ENCODE data around the gene ARID5A. TPM values are rescaled to one million over a fixed set of nuclear protein-coding genes. Genes with fewer than 3 reads are reported as not detected.

The ARID5A gene
- polyA plus RNA-seq, 1 donor: 3.1 TPM

- DNase-seq: no peak
Measured at GRCh38 chr2:96526615-96527285, 9.8 kb upstream of the ARID5A start.

- DNase-seq: no peak
Measured at GRCh38 chr2:96527286-96528005, 9.1 kb upstream of the ARID5A start.

GRCh38 chr2:96528006-96528699, 8.4 kb upstream of the ARID5A start:
- no peak for DNase-seq

GRCh38 chr2:96528700-96529375, 7.7 kb upstream of the ARID5A start:
- no peak for DNase-seq

GRCh38 chr2:96529376-96530143, 7.0 kb upstream of the ARID5A start:
- DNase-seq: no peak

GRCh38 chr2:96530144-96530430, 6.5 kb upstream of the ARID5A start:
- no peak for DNase-seq

- DNase-seq: no peak
Measured at GRCh38 chr2:96530474-96531357, 5.8 kb upstream of the ARID5A start.

- DNase-seq: no peak
Measured at GRCh38 chr2:96531366-96531765, 5.2 kb upstream of the ARID5A start.

GRCh38 chr2:96531872-96532505, 4.6 kb upstream of the ARID5A start:
- peak; percentile 98 for DNase-seq

GRCh38 chr2:96532641-96533291, 3.8 kb upstream of the ARID5A start:
- DNase-seq: no peak

GRCh38 chr2:96533292-96534073, 3.1 kb upstream of the ARID5A start:
- DNase-seq: no peak

- no peak for DNase-seq
Measured at GRCh38 chr2:96534141-96534540, 2.4 kb upstream of the ARID5A start.

GRCh38 chr2:96534701-96535181, 1.8 kb upstream of the ARID5A start:
- no peak for DNase-seq

- no peak for DNase-seq
Measured at GRCh38 chr2:96535331-96535730, 1.2 kb upstream of the ARID5A start.

- DNase-seq: no peak
Measured at GRCh38 chr2:96537066-96537733, 648 bp downstream of the ARID5A start.

- no peak for DNase-seq
Measured at GRCh38 chr2:96537734-96538486, 1.4 kb downstream of the ARID5A start.

GRCh38 chr2:96538487-96539214, 2.1 kb downstream of the ARID5A start:
- DNase-seq: no peak
